Measurements from ENCODE around the gene RBPJ.
A peak's percentile ranks its signal among the peaks of the same experiment; 100 is the strongest.

Gene RBPJ

GRCh38 chr4:26320538-26321372 is at the start of gene RBPJ:
TSS of gene RBPJ (plus strand) at chr4:26321014. CDS start at chr4:26321029, 15 bp downstream.
- peak; percentile 97 for DNase-seq (ENCODE audit: low read depth)

- DNase-seq (ENCODE audit: low read depth), result no peak
Measured at GRCh38 chr4:26271703-26272102, 49.1 kb upstream of the RBPJ start.

GRCh38 chr4:26272654-26273615 is 47.9 kb upstream of the RBPJ start:
- peak; percentile 10 for DNase-seq (ENCODE audit: low read depth)

GRCh38 chr4:26273616-26273980 is 47.2 kb upstream of the RBPJ start:
- DNase-seq (ENCODE audit: low read depth), result no peak

GRCh38 chr4:26275281-26275680 is 45.5 kb upstream of the RBPJ start:
- no peak for DNase-seq (ENCODE audit: low read depth)

GRCh38 chr4:26279446-26279845 is 41.4 kb upstream of the RBPJ start:
- DNase-seq (ENCODE audit: low read depth), result no peak

- DNase-seq (ENCODE audit: low read depth), result peak; percentile 52
Measured at GRCh38 chr4:26281881-26282280, 38.9 kb upstream of the RBPJ start.

GRCh38 chr4:26284536-26284935 is 36.3 kb upstream of the RBPJ start:
- DNase-seq (ENCODE audit: low read depth), result no peak

- DNase-seq (ENCODE audit: low read depth), result no peak
Measured at GRCh38 chr4:26285272-26285671, 35.5 kb upstream of the RBPJ start.

- no peak for DNase-seq (ENCODE audit: low read depth)
Measured at GRCh38 chr4:26287756-26288155, 33.1 kb upstream of the RBPJ start.

- peak; percentile 54 for DNase-seq (ENCODE audit: low read depth)
Measured at GRCh38 chr4:26288355-26288909, 32.4 kb upstream of the RBPJ start.

GRCh38 chr4:26289401-26289800 is 31.4 kb upstream of the RBPJ start:
- no peak for DNase-seq (ENCODE audit: low read depth)

- no peak for DNase-seq (ENCODE audit: low read depth)
Measured at GRCh38 chr4:26290321-26290720, 30.5 kb upstream of the RBPJ start.

GRCh38 chr4:26294904-26295303 is 25.9 kb upstream of the RBPJ start:
- DNase-seq (ENCODE audit: low read depth), result no peak

GRCh38 chr4:26296021-26296420 is 24.8 kb upstream of the RBPJ start:
- no peak for DNase-seq (ENCODE audit: low read depth)

GRCh38 chr4:26296514-26296913 is 24.3 kb upstream of the RBPJ start:
- DNase-seq (ENCODE audit: low read depth), result no peak

GRCh38 chr4:26297219-26297618 is 23.6 kb upstream of the RBPJ start:
- DNase-seq (ENCODE audit: low read depth), result no peak

GRCh38 chr4:26298198-26298947 is 22.4 kb upstream of the RBPJ start:
- DNase-seq (ENCODE audit: low read depth), result peak; percentile 83

- DNase-seq (ENCODE audit: low read depth), result no peak
Measured at GRCh38 chr4:26299254-26299882, 21.4 kb upstream of the RBPJ start.

GRCh38 chr4:26300314-26301307 is 20.2 kb upstream of the RBPJ start:
- DNase-seq (ENCODE audit: low read depth), result peak; percentile 73

Data from fibroblast of gingiva (primary cell).